Measurements from ENCODE around the gene ENTHD1.

The ENTHD1 gene

DNA sequence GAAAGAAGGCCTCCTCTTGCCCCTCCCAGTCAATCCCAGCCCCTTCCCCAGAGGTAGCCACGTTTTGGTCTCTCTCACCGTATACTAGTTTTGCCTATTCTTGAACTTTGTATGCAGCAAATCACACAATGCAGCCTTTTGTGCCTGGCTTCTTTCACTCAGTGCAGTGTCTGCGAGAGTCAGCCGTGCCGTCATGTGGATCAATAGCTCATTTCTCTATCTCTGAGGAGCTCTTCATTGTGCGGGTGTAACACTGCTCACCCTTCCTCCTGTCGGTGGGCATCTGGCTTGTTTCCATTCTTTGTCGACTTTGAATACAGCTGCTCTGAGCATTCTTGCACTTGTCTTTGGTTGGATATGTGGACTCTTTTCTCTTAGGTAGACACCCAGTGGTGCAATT, 176.5 kb downstream of the ENTHD1 start (continued):
- TF ChIP-seq, protein P1, sequence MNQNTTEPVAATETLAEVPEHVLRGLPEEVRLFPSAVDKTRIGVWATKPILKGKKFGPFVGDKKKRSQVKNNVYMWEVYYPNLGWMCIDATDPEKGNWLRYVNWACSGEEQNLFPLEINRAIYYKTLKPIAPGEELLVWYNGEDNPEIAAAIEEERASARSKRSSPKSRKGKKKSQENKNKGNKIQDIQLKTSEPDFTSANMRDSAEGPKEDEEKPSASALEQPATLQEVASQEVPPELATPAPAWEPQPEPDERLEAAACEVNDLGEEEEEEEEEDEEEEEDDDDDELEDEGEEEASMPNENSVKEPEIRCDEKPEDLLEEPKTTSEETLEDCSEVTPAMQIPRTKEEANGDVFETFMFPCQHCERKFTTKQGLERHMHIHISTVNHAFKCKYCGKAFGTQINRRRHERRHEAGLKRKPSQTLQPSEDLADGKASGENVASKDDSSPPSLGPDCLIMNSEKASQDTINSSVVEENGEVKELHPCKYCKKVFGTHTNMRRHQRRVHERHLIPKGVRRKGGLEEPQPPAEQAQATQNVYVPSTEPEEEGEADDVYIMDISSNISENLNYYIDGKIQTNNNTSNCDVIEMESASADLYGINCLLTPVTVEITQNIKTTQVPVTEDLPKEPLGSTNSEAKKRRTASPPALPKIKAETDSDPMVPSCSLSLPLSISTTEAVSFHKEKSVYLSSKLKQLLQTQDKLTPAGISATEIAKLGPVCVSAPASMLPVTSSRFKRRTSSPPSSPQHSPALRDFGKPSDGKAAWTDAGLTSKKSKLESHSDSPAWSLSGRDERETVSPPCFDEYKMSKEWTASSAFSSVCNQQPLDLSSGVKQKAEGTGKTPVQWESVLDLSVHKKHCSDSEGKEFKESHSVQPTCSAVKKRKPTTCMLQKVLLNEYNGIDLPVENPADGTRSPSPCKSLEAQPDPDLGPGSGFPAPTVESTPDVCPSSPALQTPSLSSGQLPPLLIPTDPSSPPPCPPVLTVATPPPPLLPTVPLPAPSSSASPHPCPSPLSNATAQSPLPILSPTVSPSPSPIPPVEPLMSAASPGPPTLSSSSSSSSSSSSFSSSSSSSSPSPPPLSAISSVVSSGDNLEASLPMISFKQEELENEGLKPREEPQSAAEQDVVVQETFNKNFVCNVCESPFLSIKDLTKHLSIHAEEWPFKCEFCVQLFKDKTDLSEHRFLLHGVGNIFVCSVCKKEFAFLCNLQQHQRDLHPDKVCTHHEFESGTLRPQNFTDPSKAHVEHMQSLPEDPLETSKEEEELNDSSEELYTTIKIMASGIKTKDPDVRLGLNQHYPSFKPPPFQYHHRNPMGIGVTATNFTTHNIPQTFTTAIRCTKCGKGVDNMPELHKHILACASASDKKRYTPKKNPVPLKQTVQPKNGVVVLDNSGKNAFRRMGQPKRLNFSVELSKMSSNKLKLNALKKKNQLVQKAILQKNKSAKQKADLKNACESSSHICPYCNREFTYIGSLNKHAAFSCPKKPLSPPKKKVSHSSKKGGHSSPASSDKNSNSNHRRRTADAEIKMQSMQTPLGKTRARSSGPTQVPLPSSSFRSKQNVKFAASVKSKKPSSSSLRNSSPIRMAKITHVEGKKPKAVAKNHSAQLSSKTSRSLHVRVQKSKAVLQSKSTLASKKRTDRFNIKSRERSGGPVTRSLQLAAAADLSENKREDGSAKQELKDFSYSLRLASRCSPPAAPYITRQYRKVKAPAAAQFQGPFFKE (tag by site-specific recombination; IDR thresholded peaks at IDR 0.05; ENCODE audit: borderline replicate concordance): no peak
- no peak for TF ChIP-seq ZNF174 (tag by site-specific recombination; IDR thresholded peaks at IDR 0.05)

DNA sequence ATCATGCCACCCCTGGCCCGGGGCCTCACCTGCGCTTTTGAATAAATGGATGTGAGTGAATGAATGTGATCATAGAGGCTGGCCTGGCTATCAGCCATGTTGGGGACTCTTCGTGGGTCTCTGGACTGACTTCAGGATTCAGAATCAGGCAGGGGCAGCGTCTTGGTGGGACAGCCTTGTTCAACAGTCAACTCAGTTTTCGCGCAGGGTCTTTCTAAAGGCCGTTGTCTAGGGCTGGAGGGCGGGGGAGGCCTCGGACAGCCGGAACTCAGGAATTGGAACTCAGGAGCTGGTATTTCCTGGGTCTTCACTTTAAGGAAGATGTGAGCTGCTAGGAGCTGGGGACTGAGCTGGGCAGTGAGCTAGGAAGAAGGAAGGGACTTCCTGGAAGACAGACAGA, 177.0 kb downstream of the ENTHD1 start:
- CTCF ChIA-PET: interaction anchor here (0.5 to 1.9 kb wide), 3 partner anchors 32 to 168 kb away, joined by 3 to 5 read pairs (median 4); no protein-coding TSS in a partner anchor
- POLR2A ChIA-PET: no interaction called here
- H3K9me3 ChIP-seq (ENCODE audit: control insufficient read depth, insufficient read depth, low read depth, low read length): no peaks in the 10 kb centered on the region
- H3K4me3 ChIP-seq (ENCODE audit: low read depth, low read length): no peak overlapping the region
- H3K27ac ChIP-seq (ENCODE audit: extremely low read depth, low read depth, low read length): no peak overlapping the region
- no peak for TF ChIP-seq ZNF354C (tag by site-specific recombination; IDR thresholded peaks at IDR 0.05; ENCODE audit: borderline replicate concordance, low read depth)
- no peak for TF ChIP-seq ZNF664 (tag by site-specific recombination; IDR thresholded peaks at IDR 0.05)
- no peak for TF ChIP-seq ZNF548 (tag by site-specific recombination; IDR thresholded peaks at IDR 0.05)
- no peak for TF ChIP-seq ZNF157 (tag by site-specific recombination; IDR thresholded peaks at IDR 0.05)
- no peaks in the 10 kb centered on the region for H3K36me3 ChIP-seq (ENCODE audit: control insufficient read depth in 2 of 2, insufficient read depth in 1 of 2, low read length in 2 of 2)
- no peaks in the 10 kb centered on the region for H3K4me1 ChIP-seq (ENCODE audit: control insufficient read depth, insufficient read depth, low read length)

DNA sequence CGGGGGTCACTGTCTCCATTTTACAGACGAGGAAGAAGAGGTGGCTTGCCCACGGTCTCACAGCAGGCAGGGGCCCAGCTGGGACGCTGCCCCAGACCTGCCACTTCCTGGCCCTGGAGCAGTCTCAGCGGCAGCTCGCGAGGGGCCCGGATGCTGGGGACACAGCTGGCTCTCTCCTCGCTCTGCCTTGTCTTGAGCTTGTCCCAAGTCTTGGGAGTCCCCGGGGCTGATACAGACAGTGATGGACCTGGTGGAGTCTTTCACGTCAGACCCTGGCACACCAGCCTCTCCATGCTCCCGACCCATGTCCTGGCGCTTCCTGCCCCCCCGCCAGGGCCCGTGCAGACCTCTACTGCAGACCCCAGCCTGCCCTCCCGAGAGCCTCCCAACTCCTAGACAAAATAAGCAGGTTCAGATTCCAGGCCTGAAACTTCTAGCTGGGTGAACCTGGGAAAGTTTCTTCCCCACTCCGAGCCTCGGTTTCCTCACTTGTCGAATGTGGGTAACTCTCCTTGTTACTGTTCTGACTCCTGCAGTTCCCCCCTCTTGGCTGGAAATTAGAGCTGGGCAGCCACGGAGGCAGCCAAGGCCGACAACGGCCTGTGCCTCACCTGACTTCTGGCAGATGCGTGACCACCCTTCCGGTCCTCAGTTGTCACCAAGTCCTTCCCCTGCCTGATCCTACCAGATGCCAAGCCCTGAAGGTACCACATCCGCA, 177.6 kb downstream of the ENTHD1 start:
- ChIA-PET CTCF (interaction anchor here (1.2 to 1.9 kb wide), 2 partner anchors 33 to 92 kb away, joined by 4 to 5 read pairs; no protein-coding TSS in a partner anchor), POLR2A (no interaction called here)
- no peak overlapping the region for H3K27ac ChIP-seq (ENCODE audit: extremely low read depth, low read depth, low read length)

DNA sequence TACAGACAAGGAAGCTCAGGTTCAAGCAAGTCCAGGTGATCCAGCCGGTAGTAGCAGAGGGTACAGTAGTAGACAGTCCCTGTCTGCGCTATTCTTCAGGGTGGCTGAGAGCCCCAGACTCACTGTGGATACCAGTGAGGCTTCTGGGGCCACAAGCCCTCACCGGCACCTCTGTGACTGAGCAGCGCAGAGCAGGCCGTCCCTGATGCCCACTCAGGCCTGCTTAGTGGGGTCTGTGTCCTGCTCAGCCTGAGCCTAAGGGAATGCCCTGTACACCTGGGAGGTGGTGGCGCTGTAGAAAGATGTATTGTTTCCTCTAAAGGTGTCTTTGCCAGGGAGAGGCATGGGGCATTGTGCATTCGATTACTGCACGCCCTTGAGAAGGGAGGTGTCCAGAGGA, 179.2 kb downstream of the ENTHD1 start:
- POLR2A ChIA-PET: no interaction called here
- TF ChIP-seq GLIS1 (tag by site-specific recombination; IDR thresholded peaks at IDR 0.05): no peak
- no peak for TF ChIP-seq ZNF548 (tag by site-specific recombination; IDR thresholded peaks at IDR 0.05)
- TF ChIP-seq KLF10 (tag by site-specific recombination; IDR thresholded peaks at IDR 0.05): no peak
- TF ChIP-seq ZNF121 (tag by site-specific recombination; IDR thresholded peaks at IDR 0.05): no peak
- TF ChIP-seq ZSCAN30 (tag by site-specific recombination; IDR thresholded peaks at IDR 0.05): no peak
- TF ChIP-seq, protein P2, sequence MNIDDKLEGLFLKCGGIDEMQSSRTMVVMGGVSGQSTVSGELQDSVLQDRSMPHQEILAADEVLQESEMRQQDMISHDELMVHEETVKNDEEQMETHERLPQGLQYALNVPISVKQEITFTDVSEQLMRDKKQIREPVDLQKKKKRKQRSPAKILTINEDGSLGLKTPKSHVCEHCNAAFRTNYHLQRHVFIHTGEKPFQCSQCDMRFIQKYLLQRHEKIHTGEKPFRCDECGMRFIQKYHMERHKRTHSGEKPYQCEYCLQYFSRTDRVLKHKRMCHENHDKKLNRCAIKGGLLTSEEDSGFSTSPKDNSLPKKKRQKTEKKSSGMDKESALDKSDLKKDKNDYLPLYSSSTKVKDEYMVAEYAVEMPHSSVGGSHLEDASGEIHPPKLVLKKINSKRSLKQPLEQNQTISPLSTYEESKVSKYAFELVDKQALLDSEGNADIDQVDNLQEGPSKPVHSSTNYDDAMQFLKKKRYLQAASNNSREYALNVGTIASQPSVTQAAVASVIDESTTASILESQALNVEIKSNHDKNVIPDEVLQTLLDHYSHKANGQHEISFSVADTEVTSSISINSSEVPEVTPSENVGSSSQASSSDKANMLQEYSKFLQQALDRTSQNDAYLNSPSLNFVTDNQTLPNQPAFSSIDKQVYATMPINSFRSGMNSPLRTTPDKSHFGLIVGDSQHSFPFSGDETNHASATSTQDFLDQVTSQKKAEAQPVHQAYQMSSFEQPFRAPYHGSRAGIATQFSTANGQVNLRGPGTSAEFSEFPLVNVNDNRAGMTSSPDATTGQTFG (tag by site-specific recombination; IDR thresholded peaks at IDR 0.05; ENCODE audit: borderline replicate concordance): no peak
- TF ChIP-seq ZNF416 (tag by site-specific recombination; IDR thresholded peaks at IDR 0.05): no peak
- TF ChIP-seq HOXA7 (CRISPR knock-in tag; IDR thresholded peaks at IDR 0.05; ENCODE audit: borderline replicate concordance): no peak
- no peak for TF ChIP-seq ZSCAN23 (tag by site-specific recombination; IDR thresholded peaks at IDR 0.05)
- Histone ChIP-seq H3K9me3 (ENCODE audit: control insufficient read depth, insufficient read depth, low read depth, low read length) (no peaks in the 10 kb centered on the region), H3K36me3 (ENCODE audit: control insufficient read depth in 2 of 2, insufficient read depth in 1 of 2, low read length in 2 of 2) (no peaks in the 10 kb centered on the region), H3K4me1 (ENCODE audit: control insufficient read depth, insufficient read depth, low read length) (no peaks in the 10 kb centered on the region), H3K4me3 (ENCODE audit: low read depth, low read length) (no peak overlapping the region), H3K27ac (ENCODE audit: extremely low read depth, low read depth, low read length) (no peak overlapping the region)
- CTCF ChIA-PET: no interaction called here

More for the DNA sequence above, 177.6 kb downstream of the ENTHD1 start:
- Histone ChIP-seq H3K4me1 (ENCODE audit: control insufficient read depth, insufficient read depth, low read length) (no peaks in the 10 kb centered on the region), H3K4me3 (ENCODE audit: low read depth, low read length) (no peak overlapping the region), H3K9me3 (ENCODE audit: control insufficient read depth, insufficient read depth, low read depth, low read length) (no peaks in the 10 kb centered on the region), H3K36me3 (ENCODE audit: control insufficient read depth in 2 of 2, insufficient read depth in 1 of 2, low read length in 2 of 2) (no peaks in the 10 kb centered on the region)
- TF ChIP-seq ZNF416 (tag by site-specific recombination; IDR thresholded peaks at IDR 0.05) (no peak), ZNF658 (tag by site-specific recombination; IDR thresholded peaks at IDR 0.05) (no peak), REPIN1 (tag by site-specific recombination; IDR thresholded peaks at IDR 0.05; ENCODE audit: low read depth) (no peak)
